A673 (cell line): ENCODE results near the gene BTBD8. TPM values are rescaled to one million over a fixed set of nuclear protein-coding genes. Genes with fewer than 3 reads are reported as not detected.

ENCODE experiments used
- BruUV-seq: library from RNA; stranded (reverse); fragments of 400-500 nt; replicated peaks from 2 replicates; lab custom pipeline; 2021; lab: Mats Ljungman, UMichigan
- CTCF ChIA-PET: fragments of 300-600 bp; sonication (Branson Sonifier 250); formaldehyde crosslinking; loops from one replicate; lab custom pipeline; 2022; ENCODE audit warnings: antibody characterized with exemption; lab: Charles Lee
- POLR2A ChIA-PET: fragments of 300-600 bp; sonication (Branson Sonifier 250); formaldehyde crosslinking; loops from one replicate; lab custom pipeline; 2022; ENCODE audit warnings: antibody characterized with exemption; ENCODE audit not compliant: low non-redundant PET; lab: Charles Lee
- DNase-seq: peaks from one replicate; pipeline ENCODE4 v3.0.0-alpha.2; 2015; ENCODE audit warnings: low spot score
- H3K27ac ChIP-seq: fragments of 200-600 bp; sonication (generic); 2 replicates; pipeline ENCODE4 v1.5.1; 2016; ENCODE audit warnings: mixed run types, low read depth, mild to moderate bottlenecking, mixed read lengths, antibody characterized with exemption, low read length; ENCODE audit not compliant: poor library complexity, severe bottlenecking
- H3K27me3 ChIP-seq: fragments of 200-600 bp; sonication (generic); replicated peaks from 2 replicates; pipeline ENCODE4 v1.6.1; 2017; ENCODE audit warnings: mixed run types, low read depth, mild to moderate bottlenecking, mixed read lengths, antibody characterized with exemption, low read length; ENCODE audit not compliant: insufficient read depth, poor library complexity
- H3K36me3 ChIP-seq: fragments of 200-600 bp; sonication (generic); 2 replicates; pipeline ENCODE4 v1.6.1; 2016; ENCODE audit warnings: mixed run types, mild to moderate bottlenecking, mixed read lengths, antibody characterized with exemption, low read length; ENCODE audit not compliant: insufficient read depth, poor library complexity, severe bottlenecking
- H3K4me1 ChIP-seq: fragments of 200-600 bp; sonication (generic); 2 replicates; pipeline ENCODE4 v1.6.1; 2017; ENCODE audit warnings: mixed run types, mild to moderate bottlenecking, mixed read lengths, antibody characterized with exemption, low read length; ENCODE audit not compliant: insufficient read depth, poor library complexity, severe bottlenecking
- H3K4me3 ChIP-seq: fragments of 200-600 bp; sonication (generic); 2 replicates; pipeline ENCODE4 v1.5.1; 2016; ENCODE audit warnings: low read depth, mixed run types, mild to moderate bottlenecking, mixed read lengths, low read length; ENCODE audit not compliant: poor library complexity, severe bottlenecking
- H3K9me3 ChIP-seq: fragments of 200-600 bp; sonication (generic); 2 replicates; pipeline ENCODE4 v1.6.1; 2016; ENCODE audit warnings: mixed run types, low read depth, mild to moderate bottlenecking, mixed read lengths, antibody characterized with exemption, low read length; ENCODE audit not compliant: poor library complexity, severe bottlenecking
- EZH2 ChIP-seq: fragments of 200-600 bp; sonication (generic); IDR thresholded peaks from 2 replicates; pipeline ENCODE4 v1.6.1; 2017; ENCODE audit warnings: borderline replicate concordance, low read depth, mild to moderate bottlenecking, mixed read lengths, antibody characterized with exemption, low read length; ENCODE audit not compliant: poor library complexity, severe bottlenecking
- intact Hi-C: fragments of 100-400 bp; cut with micrococcal nuclease; formaldehyde crosslinking; loops from one replicate; pipeline ENCODE4 v1.10.0; 2022; ENCODE audit not compliant: unreplicated experiment
- total RNA-seq: library from RNA; stranded (reverse); gene quantifications from 2 replicates; pipeline ENCODE4 v1.2.3, GENCODE V29; 2021
- TF ChIP-seq, protein P1 (sequence below): fragments of 300-800, 200-600 bp; sonication (generic); conservative IDR thresholded peaks from 2 replicates; pipeline ENCODE4 v1.5.1; 2017; ENCODE audit warnings: low read depth, mild to moderate bottlenecking, antibody characterized with exemption, low read length, moderate library complexity, mixed read lengths

Gene BTBD8
- total RNA-seq, 1 experiment from 2014 or later: 1.4 TPM

DNA sequence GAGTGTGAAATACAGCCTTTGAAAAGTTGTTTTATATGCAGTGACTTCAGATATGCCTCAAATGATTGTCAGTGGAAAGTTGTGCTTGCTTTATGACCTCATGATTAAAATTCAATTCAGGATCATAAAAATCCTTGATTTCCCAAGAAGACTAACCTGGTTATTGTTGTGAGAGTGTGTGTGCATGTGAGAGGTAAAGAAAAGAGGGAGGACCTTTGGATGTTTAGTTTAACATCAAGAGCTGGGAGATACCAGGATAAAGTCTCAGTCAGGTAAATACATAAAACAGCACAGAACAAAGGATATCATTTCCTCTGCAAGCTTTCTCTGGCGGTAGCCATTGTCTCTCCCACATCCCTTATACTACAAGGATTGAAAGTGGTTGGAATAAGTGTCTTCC, 14.4 kb downstream of the BTBD8 start:
- DNase-seq: no peak
- no TSS peak for BruUV-seq
- H3K9me3 ChIP-seq: no peaks in the 10 kb centered on the region
- ChIA-PET CTCF (no interaction called here), POLR2A (no interaction called here)
- H3K36me3 ChIP-seq: no peaks in the 10 kb centered on the region
- H3K27me3 ChIP-seq: no peaks in the 10 kb centered on the region
- no peaks in the 10 kb centered on the region for H3K4me1 ChIP-seq
- H3K4me3 ChIP-seq: no peak overlapping the region
- intact Hi-C loops: no loop called here
- TF ChIP-seq, protein P1, sequence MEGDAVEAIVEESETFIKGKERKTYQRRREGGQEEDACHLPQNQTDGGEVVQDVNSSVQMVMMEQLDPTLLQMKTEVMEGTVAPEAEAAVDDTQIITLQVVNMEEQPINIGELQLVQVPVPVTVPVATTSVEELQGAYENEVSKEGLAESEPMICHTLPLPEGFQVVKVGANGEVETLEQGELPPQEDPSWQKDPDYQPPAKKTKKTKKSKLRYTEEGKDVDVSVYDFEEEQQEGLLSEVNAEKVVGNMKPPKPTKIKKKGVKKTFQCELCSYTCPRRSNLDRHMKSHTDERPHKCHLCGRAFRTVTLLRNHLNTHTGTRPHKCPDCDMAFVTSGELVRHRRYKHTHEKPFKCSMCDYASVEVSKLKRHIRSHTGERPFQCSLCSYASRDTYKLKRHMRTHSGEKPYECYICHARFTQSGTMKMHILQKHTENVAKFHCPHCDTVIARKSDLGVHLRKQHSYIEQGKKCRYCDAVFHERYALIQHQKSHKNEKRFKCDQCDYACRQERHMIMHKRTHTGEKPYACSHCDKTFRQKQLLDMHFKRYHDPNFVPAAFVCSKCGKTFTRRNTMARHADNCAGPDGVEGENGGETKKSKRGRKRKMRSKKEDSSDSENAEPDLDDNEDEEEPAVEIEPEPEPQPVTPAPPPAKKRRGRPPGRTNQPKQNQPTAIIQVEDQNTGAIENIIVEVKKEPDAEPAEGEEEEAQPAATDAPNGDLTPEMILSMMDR: no peak
- no peak for TF ChIP-seq EZH2
- H3K27ac ChIP-seq: no peak overlapping the region

- intact Hi-C loops: no loop called here
- TF ChIP-seq, protein P1: no peak
- no peak for TF ChIP-seq EZH2
- ChIA-PET POLR2A (no interaction called here), CTCF (no interaction called here)
- BruUV-seq: no TSS peak
- H3K4me1 ChIP-seq: no peaks in the 10 kb centered on the region
- H3K36me3 ChIP-seq: no peaks in the 10 kb centered on the region
- no peak for DNase-seq
- no peaks in the 10 kb centered on the region for H3K27me3 ChIP-seq
- no peak overlapping the region for H3K27ac ChIP-seq
- H3K9me3 ChIP-seq: no peaks in the 10 kb centered on the region
- no peak overlapping the region for H3K4me3 ChIP-seq
Observed at GRCh38 chr1:92095874-92096273, 15.7 kb downstream of the BTBD8 start.

DNA sequence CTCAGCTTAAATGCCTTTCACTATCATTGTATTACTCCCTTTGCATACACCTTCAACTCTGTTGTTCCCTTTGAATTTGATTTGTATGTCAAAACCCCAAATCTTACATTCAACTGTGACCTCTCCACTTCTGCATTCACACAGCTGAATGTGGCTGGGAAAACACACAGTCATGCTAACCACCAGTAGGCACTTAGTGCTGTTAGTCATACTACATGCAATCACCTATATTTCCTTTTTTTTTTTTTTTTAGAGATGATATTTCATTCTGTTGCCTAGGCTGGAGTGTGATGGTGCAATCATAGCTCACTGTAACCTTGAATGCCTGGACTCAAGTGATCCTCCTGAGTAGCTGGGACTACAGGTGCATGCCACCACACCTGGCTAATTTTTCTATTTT, 16.2 kb downstream of the BTBD8 start:
- BruUV-seq: no TSS peak
- ChIA-PET CTCF (interaction anchor here (0.6 kb wide), 1 partner anchor 86 kb away, joined by 3 read pairs; no protein-coding TSS in a partner anchor), POLR2A (no interaction called here)
- TF ChIP-seq EZH2: no peak
- TF ChIP-seq, protein P1: no peak
- intact Hi-C loops: no loop called here
- no peak overlapping the region for H3K27ac ChIP-seq
- H3K4me1 ChIP-seq: no peaks in the 10 kb centered on the region
- DNase-seq: no peak
- no peaks in the 10 kb centered on the region for H3K36me3 ChIP-seq
- no peaks in the 10 kb centered on the region for H3K27me3 ChIP-seq
- no peak overlapping the region for H3K4me3 ChIP-seq
- no peaks in the 10 kb centered on the region for H3K9me3 ChIP-seq
